HG02981 (cell line): ENCODE measurements around the gene DCC.
"Not testable (repeated sequence)": the region's sequence is repeated elsewhere in the genome, so short reads cannot be mapped to it uniquely, and the experiment has no call there.

Experiments used
- ATAC-seq: cut with Tn5 transposase; IDR thresholded peaks from one replicate; pipeline ENCODE4 v1.9.1; 2021; ENCODE audit warnings: mild to moderate bottlenecking, moderate library complexity; ENCODE audit not compliant: unreplicated experiment

Gene DCC

GRCh38 chr18:52345428-52345827, 5.4 kb downstream of the DCC start:
- ATAC-seq = no peak

- no peak for ATAC-seq
Observed at GRCh38 chr18:52348209-52348608, 8.2 kb downstream of the DCC start.

GRCh38 chr18:52349498-52349897, 9.5 kb downstream of the DCC start:
- ATAC-seq = no peak

GRCh38 chr18:52352920-52353319, 12.9 kb downstream of the DCC start:
- no peak for ATAC-seq

- ATAC-seq = no peak
Observed at GRCh38 chr18:52353589-52353988, 13.6 kb downstream of the DCC start.

- no peak for ATAC-seq
Observed at GRCh38 chr18:52363861-52364260, 23.9 kb downstream of the DCC start.

- not testable (repeated sequence) for ATAC-seq
Observed at GRCh38 chr18:52366851-52367250, 26.9 kb downstream of the DCC start.

- no peak for ATAC-seq
Observed at GRCh38 chr18:52367953-52368742, 28.2 kb downstream of the DCC start.

- no peak for ATAC-seq
Observed at GRCh38 chr18:52370841-52371240, 30.8 kb downstream of the DCC start.

GRCh38 chr18:52376104-52376503, 36.1 kb downstream of the DCC start:
- no peak for ATAC-seq

GRCh38 chr18:52377094-52377493, 37.1 kb downstream of the DCC start:
- no peak for ATAC-seq

- no peak for ATAC-seq
Observed at GRCh38 chr18:52386306-52386705, 46.3 kb downstream of the DCC start.

- no peak for ATAC-seq
Observed at GRCh38 chr18:52387175-52387574, 47.2 kb downstream of the DCC start.

- ATAC-seq = no peak
Observed at GRCh38 chr18:52391810-52392559, 52.0 kb downstream of the DCC start.

- peak; percentile 60 for ATAC-seq
Observed at GRCh38 chr18:52394602-52395001, 54.6 kb downstream of the DCC start.

GRCh38 chr18:52395146-52395852, 55.3 kb downstream of the DCC start:
- ATAC-seq = peak; percentile 52

GRCh38 chr18:52401236-52401635, 61.2 kb downstream of the DCC start:
- no peak for ATAC-seq

GRCh38 chr18:52402814-52403213, 62.8 kb downstream of the DCC start:
- ATAC-seq = no peak

GRCh38 chr18:52403291-52404021, 63.5 kb downstream of the DCC start:
- ATAC-seq = no peak

- no peak for ATAC-seq
Observed at GRCh38 chr18:52408800-52409302, 68.9 kb downstream of the DCC start.

GRCh38 chr18:52409727-52410126, 69.7 kb downstream of the DCC start:
- peak; percentile 99 for ATAC-seq
